Heart left ventricle (tissue), 13 donors: ENCODE data around the gene CDK3.

Experiments used
- POLR2A ChIP-seq, 2 donors: fragments of 450-650 bp; IDR thresholded peaks; one replicate each; pipeline ENCODE4 v1.6.1; 2017; ENCODE audit warnings: antibody characterized with exemption in 2 of 2, mild to moderate bottlenecking in 2 of 2, moderate library complexity in 2 of 2
- TF ChIP-seq, protein P1 (sequence below), 12 donors: fragments of 200-600 bp; sonication (generic) in 4 of 12; IDR thresholded peaks; one replicate each; pipeline versions ENCODE4 v1.5.0 to v1.8.0; 2018 to 2022; ENCODE audit warnings: antibody characterized with exemption in 12 of 12, mild to moderate bottlenecking in 5 of 12
- donor health status: ischemic (EF 13 %, LVEDD 7.1; RV severe dilation, severe dysfunction).
- donor health status: DM: no; HTN: yes; CAD: no.
- donor health status: DM: no; HTN: no; CAD: no.
- donor health status: ischemic (EF 25% LVEDD 6.9; RV normal size, moderate dysfunction).
- donor health status: ischemic (EF 25% LVEDD 5.7; RV mildly dilated, moderate dysfunction).
- donor health status: ischemic (EF 35%, LVEDD 5.7; RV mildly dilated, moderate dysfunction).
- donor health status: nonischemic (EF 11% LVEDD 7.7; RV severe dilation, severe dysfunction).
- donor health status: DM: yes; HTN: yes; CAD: no.
- donor health status: PGD.
- donor health status: ischemic (EF 29% LVEDD 5.4; RV normal size, mild dysfunction).
- donor health status: nonischemic (EF 23%, LVEDD 6.1; RV moderate dilation, normal function).

DNA sequence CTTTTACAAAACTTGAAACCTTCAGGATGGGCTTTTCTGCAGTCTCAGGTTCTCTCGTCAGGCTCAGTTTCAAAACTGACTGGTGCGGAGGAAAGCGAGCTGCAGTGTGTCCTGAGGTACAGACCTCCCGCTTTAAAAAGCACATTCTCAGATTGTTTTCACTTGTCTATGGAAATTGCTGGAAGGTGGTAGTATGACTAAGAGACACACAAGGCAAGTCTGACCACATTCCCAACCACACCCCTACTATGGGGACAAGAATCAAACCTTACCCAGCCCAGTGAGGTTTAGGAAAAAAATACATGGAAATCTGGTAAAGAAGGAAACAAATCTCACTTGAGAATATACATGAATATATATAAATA lies 53.4 kb downstream of the CDK3 start:
- TF ChIP-seq, protein P1, sequence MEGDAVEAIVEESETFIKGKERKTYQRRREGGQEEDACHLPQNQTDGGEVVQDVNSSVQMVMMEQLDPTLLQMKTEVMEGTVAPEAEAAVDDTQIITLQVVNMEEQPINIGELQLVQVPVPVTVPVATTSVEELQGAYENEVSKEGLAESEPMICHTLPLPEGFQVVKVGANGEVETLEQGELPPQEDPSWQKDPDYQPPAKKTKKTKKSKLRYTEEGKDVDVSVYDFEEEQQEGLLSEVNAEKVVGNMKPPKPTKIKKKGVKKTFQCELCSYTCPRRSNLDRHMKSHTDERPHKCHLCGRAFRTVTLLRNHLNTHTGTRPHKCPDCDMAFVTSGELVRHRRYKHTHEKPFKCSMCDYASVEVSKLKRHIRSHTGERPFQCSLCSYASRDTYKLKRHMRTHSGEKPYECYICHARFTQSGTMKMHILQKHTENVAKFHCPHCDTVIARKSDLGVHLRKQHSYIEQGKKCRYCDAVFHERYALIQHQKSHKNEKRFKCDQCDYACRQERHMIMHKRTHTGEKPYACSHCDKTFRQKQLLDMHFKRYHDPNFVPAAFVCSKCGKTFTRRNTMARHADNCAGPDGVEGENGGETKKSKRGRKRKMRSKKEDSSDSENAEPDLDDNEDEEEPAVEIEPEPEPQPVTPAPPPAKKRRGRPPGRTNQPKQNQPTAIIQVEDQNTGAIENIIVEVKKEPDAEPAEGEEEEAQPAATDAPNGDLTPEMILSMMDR (IDR thresholded peaks at IDR 0.05), result no peak
- TF ChIP-seq POLR2A (IDR thresholded peaks at IDR 0.05), result no peak
